Aorta (tissue), 5 donors: ENCODE results near the gene MAD1L1. TPM values are rescaled to one million over a fixed set of nuclear protein-coding genes. Genes with fewer than 3 reads are reported as not detected.

ENCODE experiments used
- ATAC-seq: fragments of 200-7000 bp; cut with Tn5 transposase; one replicate; pipeline ENCODE4 v1.9.1; 2022; ENCODE audit warnings: moderate library complexity; ENCODE audit not compliant: low FRiP score
- DNase-seq, 2 donors: peaks; one replicate each; pipeline ENCODE4 v3.0.0-alpha.2; 2020
- H3K27ac ChIP-seq, 2 donors: one replicate each; pipeline ENCODE4 v1.5.1; 2013; ENCODE audit warnings: low read length in 2 of 2, mild to moderate bottlenecking in 2 of 2, moderate library complexity in 2 of 2, control low read depth in 1 of 2, inconsistent platforms in 1 of 2, low read depth in 1 of 2
- H3K27me3 ChIP-seq, 2 donors: one replicate each; pipeline ENCODE4 v1.6.1; 2013; ENCODE audit warnings: control low read depth in 1 of 2, low read length in 1 of 2, mild to moderate bottlenecking in 1 of 2, moderate library complexity in 1 of 2; ENCODE audit not compliant: insufficient read depth in 2 of 2, control insufficient read depth in 1 of 2
- H3K36me3 ChIP-seq, 2 donors: one replicate each; pipeline ENCODE4 v1.6.1; 2013; ENCODE audit warnings: control low read depth in 1 of 2, low read length in 1 of 2, mild to moderate bottlenecking in 1 of 2; ENCODE audit not compliant: insufficient read depth in 2 of 2, control insufficient read depth in 1 of 2
- H3K4me1 ChIP-seq, 2 donors: one replicate each; pipeline ENCODE4 v1.6.1; 2013; ENCODE audit warnings: low read length in 2 of 2, control low read depth in 1 of 2, mild to moderate bottlenecking in 1 of 2, moderate library complexity in 1 of 2; ENCODE audit not compliant: insufficient read depth in 2 of 2, control insufficient read depth in 1 of 2
- H3K4me3 ChIP-seq, 2 donors: one replicate each; pipeline ENCODE4 v1.5.1; 2013; ENCODE audit warnings: low read length in 2 of 2, control low read depth in 1 of 2, mild to moderate bottlenecking in 1 of 2
- H3K9me3 ChIP-seq: one replicate; pipeline ENCODE4 v1.6.1; 2013; ENCODE audit warnings: mild to moderate bottlenecking, low read length; ENCODE audit not compliant: control insufficient read depth
- WGBS, 2 donors: extraction: QIAGEN DNeasy Blood & Tissue Kit; methylation state at CpG; one replicate each; pipeline ENCODE4 v1.1.7; 2013; 5-methylcytosine and 5-hydroxymethylcytosine counted together
- intact Hi-C, 2 donors: fragments of 100-400 bp; cut with DNase I; formaldehyde crosslinking; loops; one replicate each; pipeline versions ENCODE4 v1.14.2 to v1.15.0; 2022
- polyA plus RNA-seq, 2 donors: library from polyadenylated mRNA; stranded (reverse); fragments of 200-250 nt; gene quantifications; one replicate each; pipeline ENCODE4 v1.2.3, GENCODE V29; 2013
- total RNA-seq, 2 donors: library from RNA; stranded (reverse); fragmentation: NEBNext Ultra II Directional; extraction: Animal tissue kit (Norgen Biotek cat#: 25700); gene quantifications; one replicate each; pipeline ENCODE4 v1.2.1, GENCODE V29; 2021
- donor health status: healthy with polysubstance abuse.
- donor health status: Bipolar disorder and iron deficiency.
- donor health status: DM: no; HTN: no; CAD: no.
- donor health status: DM: no; HTN: no; CAD: no.
- donor health status: DM: yes; HTN: yes; CAD: no.

MAD1L1 gene
- total and polyA plus RNA-seq, 4 donors, result 14.8 to 35.8 (median 20.2) TPM

DNA sequence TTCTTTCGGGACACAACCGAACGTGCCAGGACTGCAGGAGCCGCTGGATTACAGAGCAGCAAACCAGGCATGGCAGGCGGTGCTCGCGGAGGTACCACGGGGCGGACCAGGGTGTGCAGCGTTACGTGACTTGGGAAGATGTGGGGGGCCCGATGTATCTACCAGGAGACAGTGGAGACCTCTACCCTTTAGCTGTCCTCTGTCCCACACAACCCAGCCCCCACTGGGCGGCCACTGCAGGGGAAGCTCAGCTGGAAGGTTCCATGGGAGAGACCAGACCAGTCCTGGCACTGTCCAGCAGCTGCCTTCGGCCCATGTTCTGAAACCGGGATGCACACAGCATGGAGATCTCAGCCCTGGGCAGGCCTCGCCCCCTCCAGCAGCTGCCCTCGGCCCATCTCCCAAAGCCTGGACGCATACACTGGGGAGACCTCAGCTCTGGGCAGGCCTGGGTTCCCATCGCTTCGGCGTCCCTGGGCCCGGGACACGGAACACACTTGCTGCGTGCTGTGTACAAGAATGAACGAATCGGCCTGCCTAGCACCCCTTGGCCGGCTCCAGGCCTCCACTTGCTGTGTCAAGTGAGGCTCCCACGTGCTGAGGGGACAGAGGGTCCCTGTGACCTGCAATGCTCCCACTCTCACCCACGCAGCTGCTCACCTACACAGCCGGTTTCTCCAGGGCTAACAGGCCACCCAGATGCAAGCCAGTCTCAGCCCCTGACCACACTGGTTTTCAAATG, 385.3 kb downstream of the MAD1L1 start:
- H3K4me1 ChIP-seq, result no peaks in the 10 kb centered on the region
- no peaks in the 10 kb centered on the region for H3K27me3 ChIP-seq
- WGBS, 2 donors, result 93 to 98% methylated on average over 30 of the region's 30 CpGs
- peak; percentile 44 to 66 for DNase-seq
- no peak overlapping the region for H3K27ac ChIP-seq
- H3K36me3 ChIP-seq, result no peaks in the 10 kb centered on the region
- ATAC-seq, result no peak
- intact Hi-C loops, result no loop called here
- H3K9me3 ChIP-seq, result no peaks in the 10 kb centered on the region
- H3K4me3 ChIP-seq, result no peak overlapping the region

GRCh38 chr7:1846331-1847065, 386.2 kb downstream of the MAD1L1 start:
- ATAC-seq, result no peak
- DNase-seq, result peak; percentile 40 to 70
- no peaks in the 10 kb centered on the region for H3K4me1 ChIP-seq
- no peaks in the 10 kb centered on the region for H3K9me3 ChIP-seq
- 88 to 93% methylated on average over 29 of the region's 29 CpGs for WGBS, 2 donors
- no peaks in the 10 kb centered on the region for H3K36me3 ChIP-seq
- H3K4me3 ChIP-seq, result no peak overlapping the region
- intact Hi-C loops, result no loop called here
- no peak overlapping the region for H3K27ac ChIP-seq
- H3K27me3 ChIP-seq, result no peaks in the 10 kb centered on the region

DNA sequence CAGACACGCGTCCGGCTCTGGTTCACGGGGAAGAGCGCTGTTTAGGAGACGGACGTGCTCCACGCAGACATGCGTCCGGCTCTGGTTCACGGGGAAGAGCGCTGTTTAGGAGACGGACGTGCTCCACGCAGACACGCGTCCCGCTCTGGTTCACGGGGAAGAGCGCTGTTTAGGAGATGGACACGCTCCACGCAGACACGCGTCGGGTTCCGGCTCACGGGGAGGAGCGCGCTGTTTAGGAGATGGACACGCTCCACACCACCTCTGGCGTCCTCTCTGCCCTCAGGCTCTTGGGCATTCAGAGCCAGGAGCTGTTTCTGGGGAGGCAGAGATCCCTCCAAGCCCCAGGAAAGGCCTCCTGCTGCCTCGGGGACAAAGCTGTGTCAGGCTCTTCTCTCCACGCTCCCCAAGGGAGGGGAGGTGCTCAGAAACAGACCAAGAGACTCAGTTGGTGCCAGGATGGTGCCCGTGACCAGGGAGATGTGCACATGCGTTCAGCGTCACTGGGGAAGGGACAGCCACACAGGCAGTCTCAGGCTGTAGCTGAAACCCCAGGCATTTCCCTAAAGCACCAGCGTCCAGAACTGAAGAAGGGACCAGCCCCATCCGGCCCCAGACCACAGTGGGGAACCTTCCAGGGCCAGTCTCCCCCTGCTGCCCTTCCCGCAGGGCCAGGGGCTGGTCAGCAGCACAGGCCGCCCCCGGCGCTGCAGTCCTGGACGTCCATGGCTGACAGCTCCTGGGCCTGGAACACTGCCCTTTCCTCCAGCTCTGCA, 387.0 kb downstream of the MAD1L1 start:
- ATAC-seq, result no peak
- DNase-seq, result peak; percentile 38 to 64
- H3K27me3 ChIP-seq, result no peaks in the 10 kb centered on the region
- WGBS, 2 donors, result 91 to 92% methylated on average over 43 of the region's 43 CpGs
- no peak overlapping the region for H3K4me3 ChIP-seq
- no peak overlapping the region for H3K27ac ChIP-seq
- no peaks in the 10 kb centered on the region for H3K36me3 ChIP-seq
- intact Hi-C loops, result no loop called here
- no peaks in the 10 kb centered on the region for H3K4me1 ChIP-seq
- no peaks in the 10 kb centered on the region for H3K9me3 ChIP-seq

- 94 to 95% methylated on average over 16 of the region's 16 CpGs for WGBS, 2 donors
- intact Hi-C loops, result no loop called here
- Histone ChIP-seq H3K36me3 (no peaks in the 10 kb centered on the region), H3K4me1 (no peaks in the 10 kb centered on the region), H3K9me3 (no peaks in the 10 kb centered on the region), H3K27ac (no peak overlapping the region), H3K27me3 (no peaks in the 10 kb centered on the region), H3K4me3 (no peak overlapping the region)
- peak; percentile 42 to 53 for DNase-seq
- no peak for ATAC-seq
Measured at GRCh38 chr7:1844951-1845390, 387.8 kb downstream of the MAD1L1 start.

GRCh38 chr7:1844336-1844950, 388.3 kb downstream of the MAD1L1 start:
- DNase-seq (peak; percentile 38 to 72), ATAC-seq (no peak)
- intact Hi-C loops, result no loop called here
- Histone ChIP-seq H3K36me3 (no peaks in the 10 kb centered on the region), H3K27me3 (no peaks in the 10 kb centered on the region), H3K27ac (no peak overlapping the region), H3K4me3 (no peak overlapping the region), H3K9me3 (no peaks in the 10 kb centered on the region), H3K4me1 (no peaks in the 10 kb centered on the region)
- WGBS, 2 donors, result 88 to 89% methylated on average over 26 of the region's 26 CpGs

DNA sequence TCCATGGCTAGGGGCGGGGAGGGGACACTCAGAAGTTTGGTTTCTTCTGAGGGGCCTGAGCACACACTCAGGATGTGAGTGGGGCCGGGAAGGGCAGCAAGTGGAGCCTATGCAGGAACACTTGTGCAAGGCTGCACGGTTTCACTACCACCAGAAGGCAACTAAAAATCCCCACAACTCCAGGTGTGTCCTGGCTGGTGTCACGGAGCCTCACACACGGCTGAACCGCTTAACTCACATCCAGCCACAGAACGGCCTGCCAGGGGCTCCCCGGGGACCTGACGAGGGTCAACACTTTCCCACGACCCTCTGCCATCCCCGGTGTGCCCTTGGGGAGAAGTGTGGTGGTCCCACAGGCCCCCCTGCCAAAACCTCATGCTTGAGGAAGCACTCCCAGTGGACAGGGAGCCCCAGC, 388.8 kb downstream of the MAD1L1 start:
- intact Hi-C loops, result no loop called here
- Histone ChIP-seq H3K4me3 (no peak overlapping the region), H3K36me3 (no peaks in the 10 kb centered on the region), H3K27ac (no peak overlapping the region), H3K9me3 (no peaks in the 10 kb centered on the region), H3K4me1 (no peaks in the 10 kb centered on the region), H3K27me3 (no peaks in the 10 kb centered on the region)
- DNase-seq, result peak in 1 of 2 donors; percentile 47
- ATAC-seq, result no peak
- WGBS, 2 donors, result 67 to 81% methylated on average over 11 of the region's 11 CpGs

DNA sequence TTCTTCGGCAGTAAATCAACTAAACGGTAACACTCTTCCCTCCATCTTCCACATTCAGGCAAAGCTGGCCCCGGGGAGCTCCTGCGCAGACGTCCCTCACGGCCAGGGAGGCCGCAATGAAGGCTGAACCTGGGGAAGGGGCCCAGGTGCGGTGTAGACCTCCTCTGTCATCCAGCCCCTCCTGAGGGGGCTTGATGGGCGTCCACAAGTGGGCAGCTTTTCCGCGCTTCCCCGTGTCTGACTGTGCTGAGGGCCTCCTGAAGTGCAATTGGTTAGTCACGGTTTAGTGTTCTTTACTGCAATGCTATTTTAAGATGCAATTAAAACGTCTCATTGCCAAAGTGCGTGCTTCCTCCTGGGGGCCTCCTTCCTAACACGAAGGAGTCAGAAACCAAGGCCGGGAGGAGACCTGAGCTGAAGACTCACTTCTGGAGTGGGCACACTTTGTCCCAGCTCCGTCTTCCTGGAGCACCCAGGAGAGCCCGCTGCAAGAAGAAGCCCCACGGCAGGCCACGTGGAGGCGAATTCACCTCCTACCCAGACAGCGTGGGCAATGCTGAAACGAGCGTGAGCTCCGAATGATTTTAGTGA, 389.4 kb downstream of the MAD1L1 start:
- intact Hi-C loops, result no loop called here
- Histone ChIP-seq H3K27me3 (no peaks in the 10 kb centered on the region), H3K27ac (no peak overlapping the region), H3K36me3 (no peaks in the 10 kb centered on the region), H3K9me3 (no peaks in the 10 kb centered on the region), H3K4me1 (no peaks in the 10 kb centered on the region), H3K4me3 (no peak overlapping the region)
- 86 to 88% methylated on average over 26 of the region's 26 CpGs for WGBS, 2 donors
- no peak for ATAC-seq
- peak; percentile 32 to 55 for DNase-seq
